Spinal cord (tissue), 10 donors: ENCODE data around the gene SHD. TPM values are rescaled to one million over a fixed set of nuclear protein-coding genes. Genes with fewer than 3 reads are reported as not detected.
"Not testable (repeated sequence)": the region's sequence is repeated elsewhere in the genome, so short reads cannot be mapped to it uniquely, and the experiment has no call there.

Experiments
- DNase-seq, 6 donors: peaks; one replicate each; pipeline versions ENCODE4 v3.0.0 to v3.0.0-alpha.2; 2013 to 2015; ENCODE audit warnings: low spot score in 6 of 6, low read depth in 4 of 6
- H3K27ac ChIP-seq: one replicate; pipeline ENCODE4 v1.5.1; 2013; ENCODE audit warnings: low read depth, low read length, control low read depth
- H3K27me3 ChIP-seq: one replicate; pipeline ENCODE4 v1.6.1; 2013; ENCODE audit warnings: low read length; ENCODE audit not compliant: control insufficient read depth, insufficient read depth
- H3K36me3 ChIP-seq: one replicate; pipeline ENCODE4 v1.6.1; 2013; ENCODE audit warnings: low read length; ENCODE audit not compliant: control insufficient read depth, insufficient read depth
- H3K4me1 ChIP-seq: one replicate; pipeline ENCODE4 v1.6.1; 2013; ENCODE audit warnings: low read length; ENCODE audit not compliant: control insufficient read depth, insufficient read depth
- H3K4me3 ChIP-seq: one replicate; pipeline ENCODE4 v1.5.1; 2013; ENCODE audit warnings: low read depth, low read length, control low read depth
- H3K9me3 ChIP-seq: one replicate; pipeline ENCODE4 v1.6.1; 2013; ENCODE audit warnings: low read length; ENCODE audit not compliant: control insufficient read depth, insufficient read depth
- WGBS: methylation state at CpG from one replicate; pipeline ENCODE4 v1.1.5; 2013; ENCODE audit warnings: missing lambda C conversion rate; ENCODE audit not compliant: insufficient coverage; 5-methylcytosine and 5-hydroxymethylcytosine counted together
- polyA plus RNA-seq, 2 donors: library from polyadenylated mRNA; unstranded; fragments of 120-200 nt; gene quantifications; one replicate each; pipeline ENCODE4 v1.2.1, GENCODE V29; 2013; ENCODE audit not compliant: insufficient read length in 2 of 2
- total RNA-seq, 2 donors: library from RNA; depleted of rRNA in 1 of 2; stranded (reverse); fragments of 120-200 nt in 1 of 2; fragments of >200 nt in 1 of 2; gene quantifications; one replicate each; pipeline versions ENCODE4 v1.2.3 to v1.2.4, GENCODE V29; 2013 to 2014
- donor health status: healthy.

SHD gene
- total and polyA plus RNA-seq, 4 donors: 6.7 to 77.1 (median 39.4) TPM

DNA sequence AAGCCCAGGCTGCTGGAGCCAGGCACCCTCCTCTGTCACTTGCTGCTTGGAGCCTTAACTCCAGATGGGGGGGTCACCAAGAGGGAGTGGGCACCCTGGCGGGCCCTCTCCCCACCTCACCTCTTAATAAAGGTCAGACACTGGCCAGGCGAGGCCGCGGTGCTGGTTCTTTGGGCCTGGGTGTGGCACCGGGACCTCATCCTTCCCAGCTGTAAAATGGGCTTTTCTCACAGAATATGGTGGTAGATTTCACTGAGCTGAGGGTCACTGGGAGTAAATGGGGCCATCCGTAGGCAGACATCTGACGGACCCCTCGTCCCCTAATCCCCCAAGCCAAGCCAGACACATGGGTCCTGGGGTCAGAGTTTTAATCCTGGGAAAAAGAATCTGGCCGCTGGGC, 44.6 kb downstream of the SHD start:
- 95% methylated on average over 8 of the region's 9 CpGs for WGBS
- Histone ChIP-seq H3K4me1 (peaks cover 20% of the 10 kb centered on the region), H3K4me3 (no peak overlapping the region), H3K27me3 (peaks cover 6% of the 10 kb centered on the region), H3K9me3 (peaks cover 1% of the 10 kb centered on the region), H3K36me3 (peaks cover 39% of the 10 kb centered on the region), H3K27ac (no peak overlapping the region)
- DNase-seq: no peak

DNA sequence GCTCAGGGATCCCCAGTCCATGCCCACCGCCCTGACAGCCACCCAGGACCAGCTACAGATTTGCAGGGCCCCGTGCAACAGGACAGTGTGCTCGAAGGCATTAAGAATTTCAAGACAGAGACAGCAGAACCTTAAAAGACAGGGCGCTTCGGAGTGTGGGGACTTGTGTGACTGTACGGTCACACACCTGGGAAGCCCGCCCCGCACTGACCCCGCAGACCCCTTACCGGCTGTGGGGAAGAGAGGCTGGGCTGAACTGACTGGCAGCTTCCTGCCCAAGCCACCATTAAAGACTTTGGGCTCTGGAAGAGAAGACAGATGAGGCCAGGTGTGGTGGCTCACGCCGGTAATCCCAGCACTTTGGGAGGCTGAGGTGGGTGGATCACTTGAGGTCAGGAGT, 45.2 kb downstream of the SHD start:
- no peak for DNase-seq
- peaks cover 1% of the 10 kb centered on the region for H3K9me3 ChIP-seq

DNA sequence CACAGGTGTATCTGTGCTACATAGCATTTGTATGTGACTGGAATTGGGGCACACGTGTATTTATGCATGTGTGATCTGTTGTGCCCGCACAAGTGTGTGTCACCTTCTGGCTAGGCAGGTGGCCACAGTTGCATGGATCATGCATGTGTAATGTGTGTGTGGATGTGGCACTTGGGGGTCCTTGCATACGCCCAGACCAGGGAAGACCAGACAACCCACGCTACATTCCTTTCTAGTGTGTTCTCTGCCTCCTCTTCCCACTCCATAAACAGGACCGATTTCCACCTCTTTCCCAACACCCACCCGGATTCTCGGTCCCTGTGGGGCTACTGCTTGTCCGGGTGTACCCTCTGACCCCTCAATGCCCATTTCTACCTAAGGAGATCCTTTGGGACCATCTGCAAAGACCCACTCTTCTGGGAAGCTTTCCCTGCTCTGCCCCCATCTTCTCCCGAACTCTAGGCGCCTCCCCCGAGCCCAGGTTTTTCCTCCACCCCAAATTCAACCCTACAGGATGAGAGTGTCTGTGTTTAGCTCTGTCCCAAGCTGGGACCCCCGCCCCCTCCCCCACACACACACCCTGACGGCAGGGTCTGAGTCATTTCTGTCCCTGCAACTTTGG, 47.3 kb downstream of the SHD start:
- H3K4me1 ChIP-seq: peaks cover 29% of the 10 kb centered on the region
- H3K9me3 ChIP-seq: no peaks in the 10 kb centered on the region
- WGBS: 41% methylated on average over 13 of the region's 13 CpGs
- no peak overlapping the region for H3K4me3 ChIP-seq
- H3K27me3 ChIP-seq: peaks cover 6% of the 10 kb centered on the region
- H3K36me3 ChIP-seq: peaks cover 25% of the 10 kb centered on the region
- DNase-seq: no peak
- no peak overlapping the region for H3K27ac ChIP-seq

More for the DNA sequence above, 45.2 kb downstream of the SHD start:
- no peak overlapping the region for H3K27ac ChIP-seq
- peaks cover 26% of the 10 kb centered on the region for H3K4me1 ChIP-seq
- H3K4me3 ChIP-seq: no peak overlapping the region
- H3K36me3 ChIP-seq: peaks cover 34% of the 10 kb centered on the region
- H3K27me3 ChIP-seq: peaks cover 6% of the 10 kb centered on the region
- WGBS: 97% methylated on average over 5 of the region's 12 CpGs

DNA sequence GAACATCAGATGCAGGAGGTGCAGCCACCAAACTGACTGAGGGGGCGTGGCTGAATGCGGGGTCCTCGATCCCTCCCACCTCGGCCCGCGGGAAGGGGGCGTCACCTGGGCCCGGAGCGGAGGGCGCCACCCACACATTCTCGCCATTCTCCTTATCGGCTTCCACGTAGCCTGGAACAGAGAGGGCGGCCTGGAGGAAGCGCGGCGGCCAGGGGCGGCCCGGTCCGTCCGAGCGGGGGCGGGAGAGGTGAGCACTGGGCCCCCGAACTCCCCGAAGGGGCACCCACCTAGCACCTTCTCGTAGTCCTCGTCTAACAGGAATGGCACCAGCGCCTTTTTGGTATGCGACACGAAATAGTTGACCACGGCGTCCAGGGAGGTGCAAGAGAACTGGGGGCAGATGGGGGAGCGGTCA, 47.8 kb downstream of the SHD start:
- Histone ChIP-seq H3K4me1 (peaks cover 29% of the 10 kb centered on the region), H3K4me3 (peak overlapping the region; percentile 23), H3K9me3 (no peaks in the 10 kb centered on the region), H3K36me3 (peaks cover 23% of the 10 kb centered on the region), H3K27ac (no peak overlapping the region), H3K27me3 (peaks cover 6% of the 10 kb centered on the region)
- 2% methylated on average over 31 of the region's 33 CpGs for WGBS
- DNase-seq: no peak

DNA sequence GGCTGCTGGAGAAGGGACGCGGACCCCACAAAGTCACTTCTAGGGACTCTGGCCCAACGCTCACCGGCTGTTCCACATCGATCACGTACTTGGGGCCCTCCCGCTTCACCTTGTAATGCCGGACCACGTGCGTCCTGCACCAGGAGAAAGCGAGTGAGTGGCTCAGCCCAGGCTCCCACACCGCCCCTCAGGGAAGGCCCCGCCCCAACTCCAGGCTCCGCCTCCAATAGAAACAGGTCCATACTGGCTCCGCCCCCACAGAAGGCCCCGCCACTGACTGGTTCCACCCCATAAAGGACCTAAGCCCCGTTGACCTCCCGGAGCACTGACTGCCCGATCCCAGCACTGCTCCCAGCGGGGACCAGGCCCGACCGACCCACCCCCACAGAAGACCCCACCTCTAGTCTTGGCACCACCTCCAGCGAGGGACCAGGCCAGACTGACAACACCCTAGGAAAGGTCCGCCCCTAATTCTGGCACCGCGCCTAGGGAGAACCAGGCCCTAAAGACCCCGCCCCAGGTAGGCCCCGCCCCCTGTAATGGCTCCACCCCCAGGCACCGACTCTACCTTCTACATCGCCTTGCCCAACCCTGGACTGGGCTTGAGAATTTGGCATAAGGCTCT, 48.3 kb downstream of the SHD start:
- DNase-seq: peak in 2 of 6 donors; percentile 71 to 82
- under 1% methylated on average over 28 of the region's 30 CpGs for WGBS
- H3K36me3 ChIP-seq: peaks cover 23% of the 10 kb centered on the region
- H3K27ac ChIP-seq: no peak overlapping the region
- H3K9me3 ChIP-seq: no peaks in the 10 kb centered on the region
- peaks cover 29% of the 10 kb centered on the region for H3K4me1 ChIP-seq
- peak overlapping the region; percentile 28 for H3K4me3 ChIP-seq
- peaks cover 6% of the 10 kb centered on the region for H3K27me3 ChIP-seq

DNA sequence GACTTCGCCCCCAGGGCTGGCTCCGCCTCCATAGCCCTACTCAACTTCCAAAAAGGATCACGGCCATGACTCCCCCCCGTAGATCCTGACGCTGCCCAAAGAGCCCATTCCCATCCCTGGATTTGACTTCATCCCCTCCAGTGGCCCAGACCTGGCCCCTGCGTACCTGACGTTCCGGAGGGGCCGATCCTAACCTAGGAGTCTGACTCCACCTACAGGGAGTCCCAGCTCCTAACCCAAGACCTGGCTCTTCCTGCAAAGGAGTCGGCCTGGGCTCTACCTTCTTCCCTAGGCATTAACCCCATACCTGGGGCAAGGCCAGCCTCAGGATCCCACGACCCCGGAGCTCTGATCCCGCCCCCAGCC, 48.8 kb downstream of the SHD start:
- Histone ChIP-seq H3K9me3 (no peaks in the 10 kb centered on the region), H3K27ac (peak overlapping the region; percentile 16), H3K4me3 (peak overlapping the region; percentile 28), H3K4me1 (peaks cover 29% of the 10 kb centered on the region), H3K27me3 (peaks cover 6% of the 10 kb centered on the region), H3K36me3 (peaks cover 18% of the 10 kb centered on the region)
- DNase-seq: no peak
- WGBS: 3% methylated on average over 12 of the region's 13 CpGs

DNA sequence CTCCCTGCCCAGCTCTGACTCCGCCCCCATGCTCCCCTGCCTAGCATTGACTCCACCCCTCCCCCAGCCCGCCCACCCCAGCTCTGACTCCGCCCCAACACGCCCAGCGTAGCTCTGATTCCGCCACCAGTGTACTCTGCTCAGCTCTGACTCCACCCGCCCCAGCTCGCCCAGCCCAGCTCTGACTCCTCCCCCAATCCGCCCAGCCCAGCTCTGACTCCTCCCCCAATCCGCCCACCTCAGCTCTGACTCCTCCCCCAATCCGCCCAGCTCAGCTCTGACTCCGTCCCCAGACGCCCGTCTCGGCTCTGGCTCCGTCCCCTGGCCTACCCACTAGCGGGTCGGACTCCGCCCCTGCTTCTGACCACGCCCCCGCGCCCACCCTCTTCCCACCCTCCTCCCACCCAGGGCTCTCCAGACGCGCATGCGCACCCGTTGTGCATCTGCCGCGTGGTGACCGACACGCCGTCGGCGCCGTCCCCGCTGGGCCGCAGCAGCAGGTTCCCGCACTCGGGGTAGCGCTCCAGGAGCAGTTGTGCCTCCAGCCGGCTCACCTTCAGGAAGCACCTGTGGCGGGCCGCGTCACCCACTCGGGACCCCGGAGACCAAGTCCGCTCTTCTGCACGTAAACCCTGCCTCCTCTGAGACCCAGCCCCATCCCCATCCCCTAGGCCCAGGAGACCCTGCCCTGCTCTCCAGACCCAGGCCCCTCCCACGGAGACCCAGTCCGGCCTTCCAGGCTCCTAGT, 49.4 kb downstream of the SHD start:
- DNase-seq: peak; percentile 87 to 99 (median 95)
- Histone ChIP-seq H3K4me1 (peaks cover 29% of the 10 kb centered on the region), H3K36me3 (peaks cover 13% of the 10 kb centered on the region), H3K27me3 (peaks cover 6% of the 10 kb centered on the region), H3K27ac (peak overlapping the region; percentile 16), H3K9me3 (no peaks in the 10 kb centered on the region), H3K4me3 (peak overlapping the region; percentile 74)
- WGBS: 0% methylated on average over 41 of the region's 49 CpGs

DNA sequence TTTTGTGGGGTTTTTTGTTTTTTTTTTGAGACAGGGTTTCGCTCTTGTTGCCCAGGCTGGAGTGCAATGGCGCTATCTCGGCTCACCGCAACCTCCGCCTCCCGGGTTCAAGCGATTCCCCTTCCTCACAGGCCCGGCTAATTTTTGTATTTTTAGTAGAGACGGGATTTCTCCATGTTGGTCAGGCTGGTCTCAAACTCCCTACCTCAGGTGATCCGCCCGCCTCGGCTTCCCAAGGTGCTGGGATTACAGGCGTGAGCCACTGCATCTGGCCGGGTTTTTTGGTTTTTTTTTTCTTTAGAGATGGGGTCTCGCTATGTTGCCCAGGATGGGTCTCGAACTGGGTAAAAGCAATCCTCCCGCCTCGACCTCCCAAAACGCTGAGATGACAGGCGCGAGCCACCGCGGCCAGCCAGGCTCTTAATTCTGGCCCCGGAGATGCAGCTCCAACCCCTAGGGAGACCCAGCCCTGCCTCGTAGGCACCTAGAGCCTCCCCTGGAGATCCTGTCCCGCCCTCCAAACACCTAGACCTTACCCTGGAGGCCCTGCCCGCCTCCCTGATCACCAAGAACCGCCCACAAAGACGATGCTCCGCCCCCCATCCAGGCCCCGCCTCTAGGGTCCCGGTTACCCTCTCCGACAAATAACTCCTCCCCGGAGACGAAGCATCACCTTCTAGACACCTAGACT, 50.1 kb downstream of the SHD start:
- WGBS: 29% methylated on average over 23 of the region's 35 CpGs

DNA sequence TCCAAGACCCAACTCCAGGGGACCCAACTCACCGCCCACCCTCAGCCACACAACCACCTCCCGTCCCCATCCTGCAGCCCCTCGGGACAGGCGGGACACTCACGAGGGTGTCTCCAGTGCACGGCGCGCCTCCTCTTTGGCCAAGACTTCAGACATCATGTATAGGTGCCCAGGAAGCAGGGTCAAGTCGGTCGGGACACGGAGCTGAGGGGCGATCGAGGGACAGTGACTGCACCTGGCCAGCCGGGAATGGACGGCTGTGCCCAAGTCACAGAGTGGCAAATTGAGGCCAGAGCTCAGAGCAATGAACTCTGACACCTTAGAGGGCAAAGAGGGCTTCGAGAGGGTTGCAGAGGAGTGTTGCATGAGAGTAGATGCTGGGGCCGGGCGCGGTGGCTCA, 50.8 kb downstream of the SHD start:
- Histone ChIP-seq H3K36me3 (peaks cover 2% of the 10 kb centered on the region), H3K27ac (no peak overlapping the region), H3K4me3 (no peak overlapping the region), H3K9me3 (no peaks in the 10 kb centered on the region), H3K27me3 (peaks cover 6% of the 10 kb centered on the region), H3K4me1 (peaks cover 29% of the 10 kb centered on the region)
- DNase-seq: no peak
- WGBS: 92% methylated on average over 18 of the region's 19 CpGs

More for the DNA sequence above, 50.1 kb downstream of the SHD start:
- Histone ChIP-seq H3K4me3 (peak overlapping the region; percentile 74), H3K4me1 (peaks cover 29% of the 10 kb centered on the region)
- not testable (repeated sequence) for H3K9me3 ChIP-seq, H3K27ac ChIP-seq, H3K36me3 ChIP-seq, DNase-seq, H3K27me3 ChIP-seq
